Uterus (tissue), 4 donors: ENCODE data around the gene CTTNBP2. TPM values are rescaled to one million over a fixed set of nuclear protein-coding genes. Genes with fewer than 3 reads are reported as not detected.

Experiments
- DNase-seq, 2 donors: peaks; one replicate each; pipeline ENCODE4 v3.0.0-alpha.2; 2019 to 2020
- H3K27ac ChIP-seq, 2 donors: fragments of 200-600 bp; sonication (generic); 1 replicate in 1 of 2; 2 replicates in 1 of 2; pipeline ENCODE4 v1.5.1; 2016 to 2018
- H3K27me3 ChIP-seq, 2 donors: fragments of 200-600 bp; sonication (generic); one replicate each; pipeline ENCODE4 v1.5.1; 2018 to 2019; ENCODE audit warnings: control low read depth in 1 of 2
- H3K36me3 ChIP-seq, 2 donors: fragments of 200-600 bp; sonication (generic); one replicate each; pipeline ENCODE4 v1.5.1; 2019; ENCODE audit warnings: control low read depth in 1 of 2
- H3K4me1 ChIP-seq, 2 donors: fragments of 200-600 bp; sonication (generic); one replicate each; pipeline ENCODE4 v1.5.1; 2018 to 2019; ENCODE audit warnings: control low read depth in 1 of 2
- H3K4me3 ChIP-seq, 2 donors: fragments of 200-600 bp; sonication (generic); 1 replicate in 1 of 2; 2 replicates in 1 of 2; pipeline ENCODE4 v1.5.1; 2018 to 2019; ENCODE audit warnings: mild to moderate bottlenecking in 1 of 2
- H3K9me3 ChIP-seq, 2 donors: fragments of 200-600 bp; sonication (generic); one replicate each; pipeline ENCODE4 v1.5.1; 2019; ENCODE audit warnings: control low read depth in 1 of 2
- CTCF ChIP-seq, 4 experiments: fragments of 200-600 bp in 2 of 4; fragments of 450-650 bp in 2 of 4; sonication (generic) in 2 of 4; IDR thresholded peaks; one replicate each; pipeline ENCODE4 v1.5.1; 2016 to 2019; ENCODE audit warnings: antibody characterized with exemption in 4 of 4, mild to moderate bottlenecking in 2 of 4, moderate library complexity in 1 of 4
- POLR2A ChIP-seq, 2 donors: fragments of 450-650 bp; IDR thresholded peaks; one replicate each; pipeline ENCODE4 v1.6.1; 2016; ENCODE audit warnings: antibody characterized with exemption in 2 of 2, mild to moderate bottlenecking in 1 of 2, moderate library complexity in 1 of 2
- intact Hi-C: fragments of 100-400 bp; cut with DNase I; formaldehyde crosslinking; loops from one replicate; pipeline ENCODE4 v1.15.1; 2023; ENCODE audit warnings: low total_unique reads
- total RNA-seq, 4 donors: library from RNA; depleted of rRNA in 3 of 4; stranded (reverse); fragments of >200 nt in 3 of 4; gene quantifications; one replicate each; pipeline versions ENCODE4 v1.1.0 to v1.2.4, GENCODE V29; 2014 to 2023
- donor health status: DM: yes; HTN: yes; CAD: no.

Gene CTTNBP2
- total RNA-seq, 4 donors from 2014 or later, result 16.4 to 87.9 (median 35.0) TPM

GRCh38 chr7:117892821-117893220 lies 19.6 kb upstream of the CTTNBP2 start:
- no peak for DNase-seq
- H3K9me3 ChIP-seq, result no peaks in the 10 kb centered on the region
- no peaks in the 10 kb centered on the region for H3K4me1 ChIP-seq
- H3K27ac ChIP-seq, result no peak overlapping the region
- intact Hi-C loops, result no loop called here
- no peaks in the 10 kb centered on the region for H3K27me3 ChIP-seq
- TF ChIP-seq CTCF (IDR thresholded peaks at IDR 0.05) (no peak), POLR2A (IDR thresholded peaks at IDR 0.05) (no peak)
- H3K4me3 ChIP-seq, result no peak overlapping the region
- no peaks in the 10 kb centered on the region for H3K36me3 ChIP-seq

DNA sequence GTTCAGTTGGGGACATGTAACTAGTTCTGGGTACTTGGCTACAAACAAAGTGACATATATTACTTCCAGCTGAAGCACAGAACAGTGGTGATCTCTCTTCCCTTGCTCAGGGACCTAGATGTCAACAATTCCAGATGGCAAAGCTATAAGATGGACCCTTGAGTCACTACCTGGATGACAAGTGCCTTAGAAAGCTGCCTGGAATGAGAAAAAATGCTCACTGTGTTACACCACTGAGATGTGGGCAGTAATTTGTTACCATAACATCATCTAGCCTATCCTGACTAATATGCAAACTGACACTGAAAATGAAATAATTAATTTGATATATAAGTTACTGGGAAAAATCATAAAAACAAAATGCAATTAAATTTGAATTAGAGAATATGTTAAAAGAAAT lies 16.4 kb upstream of the CTTNBP2 start:
- Histone ChIP-seq H3K36me3 (no peaks in the 10 kb centered on the region), H3K9me3 (no peaks in the 10 kb centered on the region), H3K4me1 (no peaks in the 10 kb centered on the region), H3K4me3 (no peak overlapping the region), H3K27me3 (no peaks in the 10 kb centered on the region), H3K27ac (no peak overlapping the region)
- no peak for TF ChIP-seq POLR2A (IDR thresholded peaks at IDR 0.05)
- TF ChIP-seq CTCF (IDR thresholded peaks at IDR 0.05), result no peak
- intact Hi-C loops, result no loop called here
- DNase-seq, result no peak

DNA sequence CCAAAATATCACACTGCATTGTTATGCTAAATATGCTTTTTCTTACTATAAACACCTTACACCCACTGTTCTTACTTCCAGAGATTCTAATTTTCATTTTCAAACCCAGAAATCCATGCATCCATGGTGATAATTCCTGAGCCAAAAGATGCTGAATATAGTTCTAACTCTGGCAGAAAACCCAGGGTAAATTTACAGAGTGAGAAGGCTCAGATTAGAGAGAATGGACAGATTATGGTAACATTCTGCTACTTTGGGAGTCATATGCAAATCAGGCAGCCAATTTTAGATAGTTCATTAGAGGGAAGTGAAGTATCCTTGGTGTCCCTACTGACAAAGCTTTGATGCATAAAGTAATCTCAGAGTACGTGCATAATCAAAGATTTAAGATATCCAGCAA lies 15.4 kb upstream of the CTTNBP2 start:
- H3K27ac ChIP-seq, result no peak overlapping the region
- intact Hi-C loops, result no loop called here
- no peak for TF ChIP-seq CTCF (IDR thresholded peaks at IDR 0.05)
- no peak for TF ChIP-seq POLR2A (IDR thresholded peaks at IDR 0.05)

DNA sequence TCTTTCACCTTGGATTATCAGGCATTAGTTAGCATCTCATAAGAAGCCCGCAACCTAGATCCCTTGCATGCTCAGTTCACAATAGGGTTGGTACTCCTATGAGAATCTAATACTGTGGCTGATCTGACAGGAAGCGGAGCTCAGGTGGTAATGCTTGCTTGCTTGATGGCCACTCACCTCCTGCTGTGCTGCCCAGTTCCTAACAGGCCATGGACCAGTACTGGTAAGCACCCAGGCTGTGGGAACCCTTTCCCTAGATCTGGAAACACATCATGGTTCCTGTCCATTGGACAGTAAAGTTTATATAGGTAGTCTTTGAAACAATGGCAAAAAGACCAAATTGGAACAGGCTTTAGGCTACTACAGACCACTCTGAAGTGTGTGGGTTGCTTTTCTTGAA lies 9.4 kb upstream of the CTTNBP2 start:
- no peaks in the 10 kb centered on the region for H3K9me3 ChIP-seq
- no peaks in the 10 kb centered on the region for H3K4me1 ChIP-seq
- H3K4me3 ChIP-seq, result no peak overlapping the region
- intact Hi-C loops, result no loop called here
- H3K27me3 ChIP-seq, result no peaks in the 10 kb centered on the region
- TF ChIP-seq POLR2A (IDR thresholded peaks at IDR 0.05), result no peak
- no peak for TF ChIP-seq CTCF (IDR thresholded peaks at IDR 0.05)
- H3K36me3 ChIP-seq, result no peaks in the 10 kb centered on the region
- no peak for DNase-seq
- H3K27ac ChIP-seq, result no peak overlapping the region

More for the DNA sequence above, 15.4 kb upstream of the CTTNBP2 start:
- H3K4me1 ChIP-seq, result no peaks in the 10 kb centered on the region
- no peak overlapping the region for H3K4me3 ChIP-seq
- no peaks in the 10 kb centered on the region for H3K27me3 ChIP-seq
- no peak for DNase-seq
- H3K9me3 ChIP-seq, result no peaks in the 10 kb centered on the region
- no peaks in the 10 kb centered on the region for H3K36me3 ChIP-seq

DNA sequence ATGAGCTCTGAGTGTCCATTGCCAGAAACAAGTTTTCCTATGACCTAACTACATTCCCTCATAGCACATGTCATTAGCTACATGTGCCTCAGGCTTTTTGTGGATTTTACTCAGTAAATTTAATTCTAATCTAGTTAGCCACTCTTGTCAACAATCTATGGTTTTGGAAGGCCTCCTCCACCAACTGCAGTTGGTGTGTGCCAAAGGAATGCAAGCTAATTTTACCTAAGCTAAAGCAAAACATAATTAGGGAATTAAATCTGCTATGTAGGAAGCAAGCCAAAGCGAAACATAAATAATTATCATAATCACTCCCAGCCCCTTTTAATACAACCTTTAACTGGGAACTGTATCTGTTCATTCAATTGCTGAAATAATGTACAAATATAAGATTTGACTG lies 3.5 kb upstream of the CTTNBP2 start:
- no peak for DNase-seq
- Histone ChIP-seq H3K4me3 (no peak overlapping the region), H3K36me3 (no peaks in the 10 kb centered on the region), H3K27me3 (no peaks in the 10 kb centered on the region), H3K27ac (no peak overlapping the region), H3K4me1 (peaks cover 0 to 12% of the 10 kb centered on the region in 2 donors), H3K9me3 (no peaks in the 10 kb centered on the region)
- no peak for TF ChIP-seq CTCF (IDR thresholded peaks at IDR 0.05)
- no peak for TF ChIP-seq POLR2A (IDR thresholded peaks at IDR 0.05)
- intact Hi-C loops, result no loop called here
